Endodermal cell (in vitro differentiated cells): ENCODE data around the gene CIC. TPM values are rescaled to one million over a fixed set of nuclear protein-coding genes. Genes with fewer than 3 reads are reported as not detected.
A peak's percentile ranks its signal among the peaks of the same experiment; 100 is the strongest.

ENCODE experiments used
- DNase-seq: peaks from one replicate; pipeline ENCODE4 v3.0.0-alpha.2; 2017
- H3K27ac ChIP-seq: 2 replicates; pipeline ENCODE4 v1.5.1; 2013; ENCODE audit warnings: mild to moderate bottlenecking, low read depth, low read length, moderate library complexity
- H3K27me3 ChIP-seq: 2 replicates; pipeline ENCODE4 v1.6.1; 2013; ENCODE audit warnings: mild to moderate bottlenecking, low read length, moderate library complexity; ENCODE audit not compliant: insufficient read depth, control insufficient read depth, poor library complexity, severe bottlenecking
- H3K36me3 ChIP-seq: 2 replicates; pipeline ENCODE4 v1.7.0; 2013; ENCODE audit warnings: mild to moderate bottlenecking, low read length, moderate library complexity; ENCODE audit not compliant: control insufficient read depth, insufficient read depth
- H3K4me1 ChIP-seq: one replicate; pipeline ENCODE4 v1.7.0; 2013; ENCODE audit warnings: low read length; ENCODE audit not compliant: control insufficient read depth, insufficient read depth
- H3K4me3 ChIP-seq: 2 replicates; pipeline ENCODE4 v1.5.1; 2013; ENCODE audit warnings: mild to moderate bottlenecking, low read length, moderate library complexity
- H3K9ac ChIP-seq: 2 replicates; pipeline ENCODE4 v1.6.1; 2013; ENCODE audit warnings: mild to moderate bottlenecking, low read length, moderate library complexity; ENCODE audit not compliant: poor library complexity, severe bottlenecking; ENCODE audit errors: extremely low read depth
- H3K9me3 ChIP-seq: 2 replicates; pipeline ENCODE4 v1.6.1; 2013; ENCODE audit warnings: mild to moderate bottlenecking, low read length, moderate library complexity; ENCODE audit not compliant: control insufficient read depth
- H3K27ac Mint-ChIP-seq: 2 replicates; pipeline ENCODE4 v1.8.0; 2020; ENCODE audit warnings: mixed read lengths
- H3K27me3 Mint-ChIP-seq: 2 replicates; pipeline ENCODE4 v1.8.0; 2021; ENCODE audit warnings: mild to moderate bottlenecking, mixed read lengths; ENCODE audit not compliant: insufficient read depth
- H3K36me3 Mint-ChIP-seq: 2 replicates; pipeline ENCODE4 v1.8.0; 2020; ENCODE audit warnings: low read depth, mixed read lengths
- H3K4me1 Mint-ChIP-seq: 2 replicates; pipeline ENCODE4 v1.8.0; 2020; ENCODE audit warnings: mixed read lengths
- H3K4me3 Mint-ChIP-seq: 2 replicates; pipeline ENCODE4 v1.8.0; 2020; ENCODE audit warnings: mild to moderate bottlenecking, moderate library complexity, mixed read lengths
- H3K9me3 Mint-ChIP-seq: 2 replicates; pipeline ENCODE4 v1.8.0; 2020; ENCODE audit warnings: mild to moderate bottlenecking, mixed read lengths
- WGBS, 2 experiments: methylation state at CpG; one replicate each; pipeline versions ENCODE4 v1.1.5 to v1.1.7; 2013; ENCODE audit warnings: missing lambda C conversion rate in 2 of 2, mixed read lengths in 1 of 2; ENCODE audit not compliant: insufficient coverage in 1 of 2, insufficient read length in 1 of 2; 5-methylcytosine and 5-hydroxymethylcytosine counted together
- total RNA-seq, 2 donors: library from RNA; stranded (reverse); fragmentation: NEBNext Ultra II Directional in 1 of 2; extraction: Animal tissue kit (Norgen Biotek cat#: 25700) in 1 of 2; gene quantifications; 2 replicates in 1 of 2; 3 replicates in 1 of 2; pipeline ENCODE4 v1.2.1, GENCODE V29; 2021
- TF ChIP-seq, protein P1 (sequence below): fragments of 200-600 bp; sonication (generic); conservative IDR thresholded peaks from 2 replicates; pipeline ENCODE4 v1.5.0; 2021; ENCODE audit warnings: antibody characterized with exemption, mild to moderate bottlenecking

CIC gene
- total RNA-seq, 2 donors from 2014 or later = 48.6 to 57.6 TPM

DNA sequence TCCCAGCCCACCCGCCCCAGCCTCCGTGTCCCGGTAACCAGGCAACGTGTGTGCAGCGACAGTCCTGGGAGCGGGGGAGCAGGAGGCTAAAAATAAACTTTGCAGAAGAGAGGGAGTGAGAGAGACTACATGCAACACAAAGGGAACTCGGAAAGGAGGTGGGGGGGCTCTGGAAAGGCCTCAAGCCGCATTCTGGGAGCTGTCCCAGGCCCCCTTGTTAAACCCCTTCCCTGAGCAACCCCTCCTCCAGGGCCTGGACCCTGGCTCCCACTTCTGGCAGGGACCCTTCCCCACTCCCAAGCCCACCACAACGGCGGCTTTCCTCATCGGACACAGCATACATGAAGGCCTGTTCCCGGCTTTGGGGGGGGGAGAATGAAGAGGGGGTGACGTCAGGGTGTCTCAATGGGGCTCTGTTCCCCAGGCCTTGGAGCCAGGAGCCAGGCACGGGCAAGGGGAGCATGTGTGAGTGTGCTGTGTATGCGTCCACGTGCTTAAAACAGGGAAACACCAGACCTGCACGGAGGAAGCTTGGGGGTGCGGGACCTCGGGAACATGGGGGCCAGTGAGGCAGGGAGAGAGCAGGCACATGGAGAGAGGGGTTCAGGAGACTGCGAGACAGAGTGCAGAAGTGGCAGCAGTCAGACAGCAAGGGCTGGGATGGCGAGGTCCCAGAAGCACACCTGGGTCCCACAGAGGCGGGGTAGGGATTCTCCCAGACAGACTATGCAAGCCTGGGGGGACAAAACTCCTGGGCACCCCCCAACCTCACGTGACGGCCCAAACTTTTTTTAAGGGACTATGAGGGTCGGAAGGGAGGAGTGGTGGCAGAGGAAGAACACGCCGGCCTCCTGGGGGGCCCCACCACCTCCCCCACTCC is 16.4 kb upstream of the CIC start:
- peak overlapping the region; percentile 78 for H3K27ac ChIP-seq
- WGBS, 2 experiments = 14 to 38% methylated on average over 7 to 27 of the region's 27 CpGs
- H3K36me3 Mint-ChIP-seq = peaks cover 15% of the 10 kb centered on the region

DNA sequence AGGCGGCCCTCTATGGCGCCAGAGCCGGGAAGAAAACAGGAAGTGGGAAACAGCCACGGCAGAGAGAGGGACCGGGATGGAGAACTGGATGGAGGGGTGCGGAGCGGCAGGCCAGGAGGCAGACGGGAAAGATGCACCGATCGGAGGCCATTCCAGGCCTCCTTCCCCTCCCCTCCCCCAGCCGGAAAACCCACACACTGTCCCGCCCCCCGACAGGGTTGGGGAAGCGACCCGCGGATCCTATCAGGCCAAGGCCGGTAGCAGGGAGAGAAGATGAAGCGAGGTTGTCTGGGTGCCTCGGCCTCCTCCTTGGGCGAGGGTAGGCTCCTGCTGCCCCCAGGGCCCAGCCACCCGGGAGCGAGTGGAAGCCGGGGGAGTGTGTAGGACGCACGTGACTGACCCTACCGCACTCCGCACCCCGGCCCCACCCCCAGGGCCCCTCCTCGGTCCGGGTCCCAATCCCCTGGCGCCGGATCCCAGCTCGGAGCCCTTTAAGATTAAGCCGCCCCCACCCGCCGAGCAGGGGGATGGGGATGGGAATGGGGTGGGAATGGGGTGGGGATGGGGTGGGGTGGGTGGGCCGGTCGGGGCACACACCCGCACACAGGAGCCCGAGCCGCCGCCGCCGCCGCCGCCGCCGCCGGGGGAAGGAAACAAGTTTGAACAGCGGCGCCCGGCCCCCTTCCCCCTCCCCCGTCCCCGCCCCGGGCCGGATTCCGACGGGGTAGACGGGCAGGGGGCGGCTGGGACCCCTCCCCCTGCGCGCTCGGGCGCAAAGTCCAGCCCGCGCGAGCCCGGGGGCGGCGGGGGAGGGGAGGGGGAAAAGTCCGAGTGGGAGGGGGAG is 15.6 kb upstream of the CIC start:
- WGBS, 2 experiments = 0 to 1% methylated on average over 6 to 35 of the region's 71 CpGs
- DNase-seq = peak; percentile 91
- peaks cover 14% of the 10 kb centered on the region for H3K36me3 ChIP-seq
- H3K9ac ChIP-seq = peak overlapping the region; percentile 89
- H3K27ac Mint-ChIP-seq = peak overlapping the region; percentile 94
- peak overlapping the region; percentile 88 for H3K27ac ChIP-seq
- peak overlapping the region; percentile 90 for H3K4me3 Mint-ChIP-seq
- no peaks in the 10 kb centered on the region for H3K4me1 ChIP-seq
- peaks cover 15% of the 10 kb centered on the region for H3K36me3 Mint-ChIP-seq
- H3K9me3 Mint-ChIP-seq = no peaks in the 10 kb centered on the region
- peak overlapping the region; percentile 90 for H3K4me3 ChIP-seq
- H3K9me3 ChIP-seq = no peaks in the 10 kb centered on the region
- H3K27me3 ChIP-seq = no peaks in the 10 kb centered on the region
- no peaks in the 10 kb centered on the region for H3K27me3 Mint-ChIP-seq
- TF ChIP-seq, protein P1, sequence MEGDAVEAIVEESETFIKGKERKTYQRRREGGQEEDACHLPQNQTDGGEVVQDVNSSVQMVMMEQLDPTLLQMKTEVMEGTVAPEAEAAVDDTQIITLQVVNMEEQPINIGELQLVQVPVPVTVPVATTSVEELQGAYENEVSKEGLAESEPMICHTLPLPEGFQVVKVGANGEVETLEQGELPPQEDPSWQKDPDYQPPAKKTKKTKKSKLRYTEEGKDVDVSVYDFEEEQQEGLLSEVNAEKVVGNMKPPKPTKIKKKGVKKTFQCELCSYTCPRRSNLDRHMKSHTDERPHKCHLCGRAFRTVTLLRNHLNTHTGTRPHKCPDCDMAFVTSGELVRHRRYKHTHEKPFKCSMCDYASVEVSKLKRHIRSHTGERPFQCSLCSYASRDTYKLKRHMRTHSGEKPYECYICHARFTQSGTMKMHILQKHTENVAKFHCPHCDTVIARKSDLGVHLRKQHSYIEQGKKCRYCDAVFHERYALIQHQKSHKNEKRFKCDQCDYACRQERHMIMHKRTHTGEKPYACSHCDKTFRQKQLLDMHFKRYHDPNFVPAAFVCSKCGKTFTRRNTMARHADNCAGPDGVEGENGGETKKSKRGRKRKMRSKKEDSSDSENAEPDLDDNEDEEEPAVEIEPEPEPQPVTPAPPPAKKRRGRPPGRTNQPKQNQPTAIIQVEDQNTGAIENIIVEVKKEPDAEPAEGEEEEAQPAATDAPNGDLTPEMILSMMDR = no peak
- peaks cover 22% of the 10 kb centered on the region for H3K4me1 Mint-ChIP-seq

More for the DNA sequence above, 16.4 kb upstream of the CIC start:
- H3K4me1 ChIP-seq = no peaks in the 10 kb centered on the region
- TF ChIP-seq, protein P1 = no peak
- Mint-ChIP-seq H3K27ac (peak overlapping the region; percentile 94), H3K4me1 (peaks cover 22% of the 10 kb centered on the region), H3K9me3 (no peaks in the 10 kb centered on the region), H3K27me3 (no peaks in the 10 kb centered on the region), H3K4me3 (peak overlapping the region; percentile 90)
- no peaks in the 10 kb centered on the region for H3K27me3 ChIP-seq
- peak overlapping the region; percentile 75 for H3K9ac ChIP-seq
- no peaks in the 10 kb centered on the region for H3K9me3 ChIP-seq
- H3K36me3 ChIP-seq = peaks cover 15% of the 10 kb centered on the region
- peak overlapping the region; percentile 90 for H3K4me3 ChIP-seq
- no peak for DNase-seq

DNA sequence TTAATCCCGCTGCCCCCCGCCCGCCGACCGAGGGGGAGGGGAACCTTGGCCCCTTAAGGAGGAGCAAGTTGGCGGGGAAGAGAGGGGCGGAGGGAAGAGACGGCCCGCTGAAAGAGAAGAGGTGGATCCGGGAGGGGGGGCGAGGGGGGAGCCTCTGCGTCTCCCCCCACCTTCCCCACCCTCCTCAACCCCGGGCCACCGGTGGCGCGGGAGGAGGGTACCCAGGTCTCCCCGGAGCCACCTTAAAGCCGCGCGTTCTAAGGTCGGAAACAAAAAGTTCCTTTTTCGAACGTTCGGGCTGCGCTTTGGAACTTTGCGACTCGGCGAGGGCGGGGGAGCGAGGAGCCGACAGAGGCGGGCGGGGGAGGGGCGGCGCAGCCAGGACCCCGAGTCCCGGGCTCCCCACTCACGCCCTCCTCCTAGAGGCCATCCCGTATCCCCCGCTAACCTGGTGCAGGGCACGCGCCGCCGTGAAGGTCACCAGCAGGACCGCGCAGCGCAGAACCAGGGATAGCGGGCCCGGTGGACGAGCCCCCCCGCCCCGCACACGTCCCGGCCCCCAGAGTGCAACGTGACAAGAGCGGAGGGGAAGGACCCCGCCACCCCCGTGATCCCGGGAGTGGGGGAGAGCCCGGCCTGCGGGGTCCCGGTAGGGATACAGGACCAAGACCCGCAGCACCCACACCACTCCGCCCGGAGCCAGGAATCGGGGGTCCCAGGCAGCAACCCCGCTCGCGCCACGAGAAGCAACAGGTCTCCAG is 14.8 kb upstream of the CIC start:
- Mint-ChIP-seq H3K27me3 (no peaks in the 10 kb centered on the region), H3K36me3 (peaks cover 15% of the 10 kb centered on the region), H3K27ac (peak overlapping the region; percentile 21), H3K4me3 (peak overlapping the region; percentile 90), H3K9me3 (no peaks in the 10 kb centered on the region), H3K4me1 (peaks cover 22% of the 10 kb centered on the region)
- Histone ChIP-seq H3K4me3 (peak overlapping the region; percentile 85), H3K9ac (peak overlapping the region; percentile 89), H3K9me3 (no peaks in the 10 kb centered on the region), H3K27ac (peak overlapping the region; percentile 88), H3K27me3 (no peaks in the 10 kb centered on the region), H3K36me3 (peaks cover 10% of the 10 kb centered on the region), H3K4me1 (no peaks in the 10 kb centered on the region)
- TF ChIP-seq, protein P1 = peak; percentile 39
- 0% methylated on average over 6 to 64 of the region's 70 CpGs for WGBS, 2 experiments
- peak; percentile 86 for DNase-seq
